Right kidney (tissue), 1 donor: ENCODE data around the gene SLC25A24.
"Not testable (repeated sequence)": the region's sequence is repeated elsewhere in the genome, so short reads cannot be mapped to it uniquely, and the experiment has no call there.

Experiments used
- DNase-seq: peaks from one replicate; pipeline ENCODE4 v3.0.0-alpha.2; 2016

The SLC25A24 gene

DNA sequence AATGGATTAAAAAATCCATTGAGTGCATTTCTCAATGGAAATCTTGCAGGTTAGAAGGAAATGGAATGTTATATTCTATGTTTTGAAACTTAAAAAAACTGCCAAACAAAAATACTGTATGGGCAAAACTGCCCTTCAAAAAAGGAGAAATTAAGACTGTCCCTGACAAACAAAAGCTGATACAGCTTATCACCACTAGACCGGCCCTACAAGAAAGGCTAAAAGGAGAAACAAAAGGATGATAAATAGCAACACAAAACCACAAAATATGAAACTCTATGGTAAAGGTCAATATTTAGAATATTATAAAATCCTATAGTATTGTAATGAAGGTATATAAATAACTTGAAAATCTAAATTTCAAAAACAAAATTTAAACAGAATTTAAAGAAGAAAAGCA is 60.0 kb downstream of the SLC25A24 start:
- no peak for DNase-seq

DNA sequence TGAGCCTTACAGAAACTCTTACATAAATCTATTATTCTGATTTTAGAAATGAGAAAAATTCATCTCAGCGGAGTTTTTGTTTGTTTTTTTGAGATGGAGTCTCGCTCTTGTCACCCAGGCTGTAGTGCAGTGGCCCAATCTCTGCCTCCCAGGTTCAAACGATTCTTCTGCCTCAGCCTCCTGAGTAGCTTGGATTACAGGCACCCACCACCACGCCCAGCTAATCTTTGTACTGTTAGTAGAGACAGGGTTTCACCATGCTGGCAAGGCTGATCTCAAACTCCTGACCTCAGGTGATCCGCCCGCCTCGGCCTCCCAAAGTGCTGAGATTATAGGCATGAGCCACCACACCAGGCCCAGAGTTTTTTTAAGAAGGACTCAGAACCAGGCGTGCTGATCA is 60.6 kb downstream of the SLC25A24 start:
- DNase-seq = not testable (repeated sequence)

DNA sequence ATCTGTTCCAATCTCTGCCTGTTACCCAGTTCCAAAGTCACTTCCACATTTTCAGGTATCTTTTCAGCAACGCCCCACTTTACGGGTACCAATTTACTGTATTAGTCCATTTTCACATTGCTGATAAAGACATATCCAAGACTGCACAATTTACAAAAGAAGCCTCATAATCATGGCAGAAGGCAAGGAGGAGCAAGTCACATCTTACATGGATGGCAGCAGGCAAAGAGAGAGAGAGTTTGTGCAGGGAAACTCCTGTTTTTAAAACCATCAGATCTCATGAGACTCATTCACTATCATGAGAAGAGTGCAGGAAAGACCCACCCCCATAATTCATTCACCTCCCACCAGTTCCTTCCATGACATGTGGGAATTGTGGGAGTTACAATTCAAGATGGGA is 67.0 kb downstream of the SLC25A24 start:
- not testable (repeated sequence) for DNase-seq

DNA sequence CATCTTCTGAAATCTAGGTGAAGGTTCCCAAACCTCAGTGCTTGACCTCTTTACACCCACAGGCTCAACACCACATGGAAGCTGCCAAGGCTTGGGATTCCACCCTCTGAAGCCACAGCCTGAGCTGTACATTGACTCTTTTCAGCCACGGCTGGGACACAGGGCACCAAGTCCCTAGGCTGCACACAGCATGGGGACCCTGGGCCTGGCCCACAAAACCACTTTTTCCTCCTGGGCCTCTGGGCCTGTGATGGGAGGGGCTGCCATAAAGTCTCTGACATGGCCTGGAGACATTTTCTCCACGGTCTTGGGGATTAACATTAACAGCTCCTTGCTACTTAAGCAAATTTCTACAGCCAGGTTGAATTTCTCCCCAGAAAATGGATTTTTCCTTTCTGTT is 67.8 kb downstream of the SLC25A24 start:
- not testable (repeated sequence) for DNase-seq

DNA sequence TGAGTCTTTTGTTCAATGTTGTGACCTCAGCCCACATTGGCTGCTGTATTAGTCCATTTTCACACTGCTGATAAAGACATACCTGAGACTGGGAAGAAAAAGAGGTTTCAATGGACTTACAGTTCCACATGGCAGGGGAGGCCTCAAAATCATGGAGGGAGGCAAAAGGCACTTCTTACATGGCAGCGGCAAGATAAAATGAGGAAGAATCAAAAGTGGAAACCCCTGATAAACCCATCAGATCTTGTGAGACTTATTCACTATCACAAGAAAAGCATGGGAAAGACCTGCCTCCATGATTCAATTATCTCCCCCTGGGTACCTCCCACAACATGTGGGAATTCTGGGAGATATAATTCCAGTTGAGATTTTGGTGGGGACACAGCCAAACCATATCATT is 68.9 kb downstream of the SLC25A24 start:
- DNase-seq = not testable (repeated sequence)

DNA sequence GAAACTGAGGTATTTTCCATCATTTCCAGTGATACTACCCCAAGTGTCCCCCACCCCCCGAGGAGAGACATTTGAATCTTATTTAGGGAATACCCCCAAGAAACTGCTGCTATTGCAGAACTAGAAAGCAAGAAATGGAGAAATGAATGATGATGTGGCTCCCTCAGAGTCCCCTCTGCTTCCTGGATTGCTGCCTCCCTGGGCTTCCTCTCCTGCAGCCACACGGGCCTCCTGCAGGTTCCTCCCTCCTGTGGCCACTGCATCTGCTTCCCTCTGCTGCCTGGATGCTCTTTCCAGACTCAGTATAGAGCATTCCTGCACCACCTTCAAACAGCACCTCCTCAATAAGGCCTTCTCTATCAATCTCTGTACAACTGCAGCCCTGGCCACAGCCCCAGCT is 69.3 kb downstream of the SLC25A24 start:
- no peak for DNase-seq

DNA sequence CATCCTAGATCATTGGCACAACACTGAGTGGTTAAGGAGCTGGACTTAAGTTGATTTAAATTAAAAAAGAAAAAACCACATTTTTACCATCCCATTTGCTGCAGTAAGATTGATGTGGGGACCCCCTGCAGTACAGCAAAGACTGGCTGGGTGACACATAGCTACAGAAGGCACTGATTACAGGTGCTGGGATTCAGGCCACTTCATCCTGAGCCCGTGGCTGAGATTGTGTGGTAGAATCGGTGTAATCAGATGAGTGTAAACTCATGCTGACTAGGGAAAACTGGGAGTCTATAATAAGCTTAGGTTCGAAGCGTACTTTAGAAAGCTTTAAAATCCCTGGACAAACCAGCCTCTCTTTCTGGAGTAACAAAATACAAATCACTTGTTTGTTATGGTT is 70.1 kb downstream of the SLC25A24 start:
- no peak for DNase-seq

DNA sequence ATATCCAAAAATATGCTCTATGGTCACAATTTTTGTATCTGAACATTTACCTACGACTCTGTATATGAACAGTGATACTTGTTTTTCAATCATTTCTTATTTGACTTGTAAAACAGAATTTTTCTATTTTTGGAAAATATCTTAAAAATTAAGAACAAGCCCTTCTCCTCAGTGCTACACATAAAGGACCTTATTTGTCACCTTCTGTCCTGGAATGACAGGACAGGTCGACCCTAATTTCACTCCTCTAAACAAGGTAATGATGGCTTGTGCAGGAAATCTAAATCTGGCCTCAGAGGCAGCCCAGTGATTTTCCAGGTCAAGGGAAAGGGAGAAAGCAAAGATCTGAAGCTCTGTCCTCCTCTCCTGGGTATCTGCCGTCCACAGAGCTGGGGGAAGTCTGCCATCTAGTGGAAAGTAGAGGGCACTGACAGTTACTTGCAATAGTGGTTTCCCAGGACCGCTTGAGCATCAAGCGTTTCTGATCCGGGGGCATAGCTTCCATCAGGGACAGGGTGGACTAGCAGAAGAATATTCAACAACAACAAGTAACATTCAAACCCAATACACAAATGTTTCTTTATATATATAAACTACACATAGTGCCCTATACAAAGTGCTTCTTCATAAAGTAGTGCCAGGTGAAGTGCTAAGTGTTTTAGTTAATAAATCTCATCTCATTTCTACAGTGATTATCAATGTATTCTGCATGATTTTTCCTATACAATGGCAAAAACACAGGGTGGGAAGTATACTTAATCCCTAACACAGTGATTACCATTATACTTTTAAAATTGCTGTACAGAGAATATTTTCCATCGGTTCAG is 74.6 kb downstream of the SLC25A24 start:
- DNase-seq = peak; percentile 54

DNA sequence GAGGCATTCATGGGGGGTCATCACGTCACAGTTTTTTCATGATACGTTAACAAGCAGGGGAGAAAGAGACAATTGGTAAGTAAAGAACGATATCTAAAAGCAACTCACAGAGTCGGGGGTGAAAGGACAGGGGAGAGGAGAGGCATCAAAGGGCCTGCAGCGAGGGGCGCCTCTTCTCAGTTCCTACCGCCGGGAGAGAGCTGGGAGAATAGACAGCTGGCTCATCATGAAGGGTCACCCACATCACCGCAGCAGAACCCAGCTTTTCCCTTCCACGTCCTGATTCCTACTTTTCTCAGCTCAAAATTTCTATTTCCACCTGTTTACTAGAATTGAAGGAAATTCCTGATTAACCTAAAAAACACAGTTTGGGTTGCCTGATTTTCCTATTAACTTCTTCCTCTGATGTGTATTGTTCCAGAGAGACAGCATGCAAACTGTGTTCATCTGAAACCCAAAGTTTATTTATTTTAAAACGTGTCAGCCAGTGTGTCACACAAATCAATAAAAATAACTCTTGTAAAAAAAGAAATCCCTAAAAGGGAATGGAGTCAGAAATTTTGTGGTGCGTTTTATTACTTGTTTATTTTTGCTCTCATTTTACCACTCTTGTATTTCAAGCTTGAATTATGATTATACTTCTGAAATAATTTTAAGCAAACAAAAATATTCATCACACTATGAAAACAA is 75.4 kb downstream of the SLC25A24 start:
- peak; percentile 12 for DNase-seq

DNA sequence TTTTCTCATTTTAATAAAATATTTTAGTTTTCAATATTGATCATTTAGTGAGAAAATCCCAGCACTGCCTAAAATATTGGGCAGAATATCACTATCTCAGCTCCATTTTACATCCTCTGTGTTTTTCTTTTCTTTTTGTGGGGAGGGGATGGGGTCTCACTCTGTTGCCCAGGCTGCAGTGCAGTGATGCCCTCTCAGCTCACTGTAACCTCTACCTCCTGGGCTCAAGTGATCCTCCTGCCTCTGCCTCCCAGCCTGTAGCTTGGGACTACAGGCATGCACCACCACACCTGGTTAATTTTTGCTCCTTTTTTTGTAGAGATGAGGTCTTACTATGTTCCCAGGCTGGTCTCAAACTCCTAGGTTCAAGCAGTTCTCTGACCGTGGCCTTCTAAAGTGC is 76.1 kb downstream of the SLC25A24 start:
- DNase-seq = no peak

DNA sequence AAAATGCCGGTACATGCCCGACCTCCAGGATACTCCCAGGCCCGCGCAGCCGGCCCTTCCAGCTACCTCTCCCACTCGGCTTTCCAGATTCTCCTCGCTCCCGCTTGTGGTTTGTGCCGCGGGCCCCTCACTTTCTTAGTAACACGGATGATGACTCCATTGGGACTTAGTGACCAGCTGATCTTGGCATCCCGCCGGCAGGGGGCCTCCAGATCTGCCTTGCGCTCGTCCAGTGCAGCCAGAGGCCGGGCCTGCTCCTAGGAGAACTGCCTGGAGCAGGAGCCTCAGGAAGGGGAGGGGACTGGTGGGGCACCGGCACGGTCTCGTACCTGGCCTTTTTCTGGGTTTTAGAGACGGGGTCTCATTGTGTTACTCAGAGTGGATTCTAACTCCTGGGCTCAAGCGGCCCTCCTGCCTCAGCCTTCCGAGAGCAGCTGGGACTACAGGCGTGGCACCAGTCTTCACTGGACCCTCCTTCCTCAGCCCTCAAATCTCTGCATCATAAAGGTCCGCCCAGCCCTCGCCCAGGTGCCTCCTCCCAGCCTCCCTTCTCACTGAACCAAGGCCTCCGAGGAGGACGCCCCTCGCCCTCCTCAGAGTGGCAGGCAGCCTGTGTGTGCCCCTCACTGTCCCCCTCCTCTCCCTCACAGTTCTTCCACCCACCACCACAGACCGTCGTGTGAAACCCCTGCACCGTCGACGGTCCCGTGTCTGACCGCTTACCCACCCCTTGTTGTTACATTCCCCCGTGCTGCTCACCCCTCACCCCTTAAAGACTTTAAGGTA is 78.6 kb downstream of the SLC25A24 start:
- DNase-seq = peak; percentile 35

DNA sequence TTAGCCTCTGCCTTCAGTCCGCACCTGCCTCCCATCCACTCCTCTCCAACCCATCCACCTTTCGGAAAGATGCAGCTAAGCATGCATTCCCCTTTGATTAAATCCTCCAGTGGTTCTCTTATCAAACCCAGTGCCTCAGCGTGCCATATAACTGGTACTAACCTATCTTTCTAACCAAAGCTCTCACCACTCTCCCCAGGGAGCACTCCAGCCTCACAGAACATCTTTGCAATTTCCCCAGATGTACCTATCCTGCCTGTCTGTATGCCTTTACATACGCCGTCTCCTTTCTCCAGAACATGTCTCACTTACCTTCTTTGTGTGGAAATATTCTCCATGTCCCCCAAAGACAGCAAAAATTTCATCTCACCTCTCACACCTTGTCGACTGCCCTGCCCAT is 80.0 kb downstream of the SLC25A24 start:
- no peak for DNase-seq

DNA sequence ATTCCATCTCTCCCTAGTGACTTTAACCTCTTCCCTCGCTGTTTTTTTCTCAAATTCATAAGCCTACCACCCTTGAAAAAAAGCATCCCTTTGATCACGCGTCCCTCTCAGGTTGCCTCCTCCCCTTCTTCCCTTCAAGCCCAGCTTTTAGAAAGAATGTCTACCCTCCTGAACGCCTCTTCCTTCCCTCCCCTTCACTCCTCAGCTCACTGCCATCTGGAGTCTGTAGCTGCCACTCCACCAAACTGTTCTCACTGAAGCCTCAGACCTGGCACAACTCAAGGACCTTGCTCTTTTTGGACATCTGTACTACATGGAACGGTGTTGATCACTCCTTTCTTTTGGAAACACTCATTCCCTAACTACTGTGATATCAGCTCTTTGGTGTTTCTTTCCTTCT is 80.6 kb downstream of the SLC25A24 start:
- no peak for DNase-seq

DNA sequence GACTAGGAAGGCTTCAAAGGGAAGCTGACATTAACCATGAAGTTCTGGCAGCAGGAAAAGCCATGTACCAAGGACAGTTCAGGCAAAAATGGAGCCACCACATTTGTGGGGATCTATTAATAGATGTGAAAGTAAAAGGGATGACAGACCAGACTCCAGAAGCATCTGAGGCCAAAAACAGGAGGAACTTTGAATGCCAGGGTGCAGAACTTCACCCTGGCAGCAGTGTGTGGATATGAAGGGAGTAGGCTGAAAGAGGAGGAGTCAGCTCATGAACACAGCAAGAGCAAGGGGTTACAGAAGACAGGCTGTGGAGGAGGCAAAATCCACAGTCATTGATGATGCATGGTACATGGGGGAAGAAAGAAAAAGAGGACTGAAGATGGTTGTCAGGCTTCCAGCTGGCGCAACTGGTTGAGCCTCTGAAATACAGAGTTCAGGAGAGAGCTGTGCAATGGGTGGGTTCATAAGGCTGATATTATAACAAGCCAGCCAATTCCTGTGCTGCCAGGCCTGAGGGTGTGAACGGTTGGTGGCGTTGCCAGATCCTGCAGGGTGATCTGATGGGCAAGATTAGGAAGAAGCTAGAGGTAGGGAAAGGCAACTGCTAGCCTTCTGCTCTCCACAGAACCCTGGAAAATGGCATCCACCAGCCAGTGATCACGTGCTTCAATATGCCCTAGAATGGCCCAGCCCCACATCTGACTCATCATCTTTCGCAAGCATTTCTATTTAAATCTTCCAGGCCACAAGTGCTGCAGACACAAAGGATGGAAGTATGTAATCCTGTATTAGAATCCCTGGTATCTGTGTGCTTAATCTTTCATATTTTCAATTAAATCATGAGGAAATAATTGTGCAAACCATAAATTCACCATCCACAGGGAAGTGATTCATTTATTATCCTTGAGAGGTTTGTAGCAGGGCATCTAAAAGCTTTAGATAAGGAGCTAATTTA is 81.9 kb downstream of the SLC25A24 start:
- DNase-seq = no peak

DNA sequence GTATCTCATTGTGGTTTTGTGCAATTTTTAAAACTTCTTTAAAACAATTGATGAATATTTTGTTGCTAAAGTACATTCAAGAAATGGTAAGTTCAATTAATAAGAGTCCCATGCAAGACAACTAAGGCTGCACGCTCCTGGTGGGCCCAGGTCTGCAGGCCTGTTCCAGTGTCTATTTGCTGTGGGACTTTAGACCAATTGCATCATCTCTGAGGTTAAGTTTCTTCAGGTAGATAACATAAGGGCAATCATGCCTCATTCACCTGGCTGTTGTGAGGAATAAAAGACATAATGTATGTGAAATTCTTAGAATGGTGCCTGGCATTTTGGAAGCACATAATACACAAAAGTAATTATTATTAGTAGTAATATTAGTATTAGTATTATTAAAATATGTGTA is 82.9 kb downstream of the SLC25A24 start:
- DNase-seq = no peak

DNA sequence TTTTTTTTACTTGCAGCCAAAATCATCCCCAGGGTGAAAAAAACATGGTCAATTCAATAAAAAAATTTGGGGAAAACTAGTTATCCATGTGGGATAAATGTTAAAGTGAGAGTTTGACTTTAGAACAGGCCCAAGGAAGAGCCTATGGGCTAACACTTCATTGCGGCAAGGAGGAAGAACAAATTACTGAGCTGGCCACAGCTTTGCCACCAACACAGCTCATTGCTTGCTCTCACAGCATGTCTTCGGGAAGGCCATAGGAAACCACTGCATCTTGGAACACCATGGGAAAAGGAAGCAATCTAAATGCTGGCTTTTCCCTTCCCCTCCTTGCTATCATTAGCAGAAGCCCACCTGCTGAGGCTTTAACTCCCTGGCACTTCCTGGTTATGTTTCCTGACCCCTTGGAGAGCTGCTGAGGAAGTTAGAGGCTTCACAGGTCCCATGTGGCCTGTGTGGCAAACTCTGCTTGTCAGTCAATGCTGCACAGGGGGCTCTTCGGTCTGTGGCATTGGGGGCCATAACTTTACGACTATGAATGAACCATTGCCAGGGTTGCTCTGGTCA is 86.0 kb downstream of the SLC25A24 start:
- no peak for DNase-seq

DNA sequence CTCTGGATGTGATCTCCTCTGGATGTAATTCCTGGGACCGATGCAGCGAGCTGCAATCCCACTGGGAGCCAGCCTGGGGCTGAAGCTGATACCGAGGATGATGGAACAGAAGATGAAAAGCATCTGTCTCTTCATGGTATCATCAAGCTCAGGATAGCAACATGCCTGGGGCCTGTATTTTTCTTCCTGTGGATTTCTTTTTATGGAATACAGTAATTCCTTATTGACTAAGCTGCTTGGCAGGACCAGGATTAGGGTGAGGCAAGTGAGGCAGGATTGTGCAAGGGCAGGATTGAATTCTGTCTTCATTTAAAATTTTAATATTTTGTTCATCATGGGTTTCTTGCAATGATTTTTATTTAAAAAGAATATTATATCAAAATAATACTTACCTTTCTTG is 86.6 kb downstream of the SLC25A24 start:
- no peak for DNase-seq

DNA sequence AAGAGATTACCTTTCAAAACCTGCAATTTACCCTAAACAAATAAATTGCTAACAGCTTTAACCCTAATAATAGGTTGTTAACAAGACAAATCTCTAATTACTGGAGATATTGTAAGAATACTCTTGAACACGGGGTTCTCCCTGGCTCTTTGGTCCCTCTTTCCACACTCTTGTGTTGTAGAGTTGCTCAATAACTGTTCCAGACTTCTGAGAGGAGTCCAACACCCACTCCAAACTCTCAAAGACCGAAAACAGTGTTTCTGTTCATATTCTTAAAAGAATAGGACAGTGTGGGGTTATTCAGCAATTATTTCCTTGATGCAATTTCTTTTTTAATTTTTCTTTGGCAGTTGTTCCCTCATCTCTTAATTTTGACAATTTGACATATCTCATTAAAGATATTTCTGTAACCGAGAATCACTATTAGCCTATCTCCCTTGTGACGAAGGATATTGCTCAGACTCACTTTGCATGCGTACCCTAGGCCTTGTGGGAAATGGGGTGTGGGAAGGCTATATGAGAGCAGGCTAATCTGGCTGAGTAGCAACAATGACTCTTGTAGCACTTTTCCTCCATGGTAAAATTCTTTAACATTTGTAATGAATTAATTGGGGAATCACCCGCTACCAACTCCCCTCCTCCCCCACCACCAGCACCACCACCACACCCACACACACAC is 90.7 kb downstream of the SLC25A24 start:
- no peak for DNase-seq

DNA sequence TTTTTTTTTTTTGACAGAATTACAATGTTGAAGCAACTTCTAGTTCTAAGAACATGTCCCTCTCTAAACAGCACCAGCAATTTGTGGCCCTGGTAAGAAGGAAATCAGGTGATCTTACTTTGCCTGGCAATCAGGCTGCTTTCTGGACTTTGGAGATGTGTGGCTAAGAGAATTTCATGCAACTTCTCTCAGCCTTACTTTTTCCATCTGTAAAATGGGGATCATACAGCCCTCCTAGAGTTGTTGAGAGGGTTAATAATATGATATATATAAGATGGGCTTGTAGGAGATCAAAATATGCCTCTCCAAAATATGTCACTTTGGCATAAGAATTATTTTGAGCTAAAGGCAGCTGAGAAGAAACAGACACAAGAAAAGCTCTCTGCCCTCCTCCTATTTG is 92.0 kb downstream of the SLC25A24 start:
- no peak for DNase-seq

DNA sequence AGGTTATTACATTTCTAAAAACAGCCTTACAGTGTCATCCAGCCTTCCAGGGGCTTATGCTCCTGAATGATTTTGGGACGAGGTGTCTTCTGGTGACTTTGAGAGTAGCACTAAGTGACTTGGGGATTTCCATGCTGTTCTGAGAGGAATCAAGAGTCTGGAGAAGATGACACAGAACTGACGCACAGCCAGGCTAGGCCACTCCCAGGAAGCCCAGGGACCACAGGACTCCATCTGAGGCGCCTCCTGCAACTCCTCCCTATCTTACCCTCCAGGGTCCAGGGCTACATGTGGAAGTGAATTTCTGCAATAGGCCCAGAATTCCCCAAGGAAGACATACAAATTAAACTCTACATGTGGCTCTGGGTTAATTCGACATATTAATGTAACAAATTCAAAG is 92.5 kb downstream of the SLC25A24 start:
- DNase-seq = no peak

DNA sequence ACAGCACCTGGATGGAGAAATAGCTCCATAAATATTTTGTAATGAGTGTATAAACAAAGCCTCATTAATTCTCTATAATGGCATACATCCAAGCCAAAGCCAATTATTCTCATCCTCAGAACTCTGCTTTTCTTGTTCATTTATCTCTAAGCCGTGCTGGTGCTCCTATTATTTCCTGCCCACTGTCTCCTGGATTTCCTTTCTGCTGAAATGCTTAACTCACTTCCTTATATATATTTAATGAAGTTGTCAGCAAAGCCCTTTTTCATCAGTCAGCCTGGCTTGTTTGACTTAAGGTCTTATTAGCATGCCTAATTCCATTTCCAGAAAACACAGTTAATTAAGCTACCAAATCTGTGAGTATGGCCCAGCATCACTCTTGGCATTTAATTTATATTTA is 93.4 kb downstream of the SLC25A24 start:
- no peak for DNase-seq
